ENCODE measurements around the gene UBE2D3.

- TF ChIP-seq POLR2A (IDR thresholded peaks at IDR 0.05; ENCODE audit: low read length): no peak
- TF ChIP-seq PBX3 (IDR thresholded peaks at IDR 0.05): no peak
- TF ChIP-seq SREBF2 (IDR thresholded peaks at IDR 0.05): no peak
- TF ChIP-seq CTCF (IDR thresholded peaks at IDR 0.05): no peak
- TF ChIP-seq EP300 (IDR thresholded peaks at IDR 0.05): no peak
- no peak for TF ChIP-seq CBX2 (IDR thresholded peaks at IDR 0.05; ENCODE audit: borderline replicate concordance, low read depth)
- TF ChIP-seq SMC3 (IDR thresholded peaks at IDR 0.05): no peak
- no peak for TF ChIP-seq BHLHE40 (IDR thresholded peaks at IDR 0.05; ENCODE audit: low read depth, low read length)
Measured at GRCh38 chr4:102823464-102823863, 3.9 kb downstream of the UBE2D3 start.

Data from A549 (cell line).